ENCODE data around the gene MPC1.

Gene MPC1

GRCh38 chr6:166317261-166318212, 65.2 kb downstream of the MPC1 start:
- no peak for DNase-seq (ENCODE audit: low read depth, low spot score)

GRCh38 chr6:166315436-166315835, 67.3 kb downstream of the MPC1 start:
- no peak for DNase-seq (ENCODE audit: low read depth, low spot score)

Data from brain pericyte (primary cell).